ENCODE data around the gene C1QTNF5.

DNA sequence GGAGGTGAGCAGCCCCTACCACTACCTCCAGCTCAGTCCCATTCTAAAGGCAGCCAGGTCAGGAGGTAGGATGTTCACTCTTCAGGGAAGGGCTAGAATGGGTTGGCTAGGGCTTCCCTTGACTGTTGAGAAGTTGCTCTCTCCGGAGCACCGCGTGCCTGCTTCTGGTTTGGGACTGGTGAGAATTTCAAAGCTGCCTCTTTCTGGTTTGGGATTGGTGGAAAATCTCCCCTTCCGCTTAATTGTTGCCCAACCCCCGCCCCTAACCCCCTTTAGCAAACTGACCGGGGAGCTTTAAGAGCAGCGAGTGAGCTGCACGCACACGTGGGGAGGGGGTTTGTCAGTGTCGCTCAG, 40.1 kb upstream of the C1QTNF5 start:
- TF ChIP-seq, protein P1, sequence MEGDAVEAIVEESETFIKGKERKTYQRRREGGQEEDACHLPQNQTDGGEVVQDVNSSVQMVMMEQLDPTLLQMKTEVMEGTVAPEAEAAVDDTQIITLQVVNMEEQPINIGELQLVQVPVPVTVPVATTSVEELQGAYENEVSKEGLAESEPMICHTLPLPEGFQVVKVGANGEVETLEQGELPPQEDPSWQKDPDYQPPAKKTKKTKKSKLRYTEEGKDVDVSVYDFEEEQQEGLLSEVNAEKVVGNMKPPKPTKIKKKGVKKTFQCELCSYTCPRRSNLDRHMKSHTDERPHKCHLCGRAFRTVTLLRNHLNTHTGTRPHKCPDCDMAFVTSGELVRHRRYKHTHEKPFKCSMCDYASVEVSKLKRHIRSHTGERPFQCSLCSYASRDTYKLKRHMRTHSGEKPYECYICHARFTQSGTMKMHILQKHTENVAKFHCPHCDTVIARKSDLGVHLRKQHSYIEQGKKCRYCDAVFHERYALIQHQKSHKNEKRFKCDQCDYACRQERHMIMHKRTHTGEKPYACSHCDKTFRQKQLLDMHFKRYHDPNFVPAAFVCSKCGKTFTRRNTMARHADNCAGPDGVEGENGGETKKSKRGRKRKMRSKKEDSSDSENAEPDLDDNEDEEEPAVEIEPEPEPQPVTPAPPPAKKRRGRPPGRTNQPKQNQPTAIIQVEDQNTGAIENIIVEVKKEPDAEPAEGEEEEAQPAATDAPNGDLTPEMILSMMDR (IDR thresholded peaks at IDR 0.05), result no peak
- TF ChIP-seq POLR2A (IDR thresholded peaks at IDR 0.05), result no peak
